Type B pancreatic cell (in vitro differentiated cells): ENCODE measurements around the gene YIF1A. TPM values are rescaled to one million over a fixed set of nuclear protein-coding genes. Genes with fewer than 3 reads are reported as not detected.

Experiments
- DNase-seq: peaks from one replicate; pipeline ENCODE4 v3.0.0; 2021; ENCODE audit warnings: mixed read lengths; ENCODE audit not compliant: unreplicated experiment; ENCODE audit errors: extremely low spot score
- H3K27ac Mint-ChIP-seq: 2 replicates; pipeline ENCODE4 v1.8.0; 2021; ENCODE audit warnings: mild to moderate bottlenecking, mixed read lengths
- H3K27me3 Mint-ChIP-seq: 2 replicates; pipeline ENCODE4 v1.8.0; 2021; ENCODE audit warnings: mixed read lengths
- H3K36me3 Mint-ChIP-seq: 2 replicates; pipeline ENCODE4 v1.8.0; 2021; ENCODE audit warnings: mixed read lengths
- H3K4me1 Mint-ChIP-seq: one replicate; pipeline ENCODE4 v1.8.0; 2021; ENCODE audit warnings: mixed read lengths; ENCODE audit not compliant: unreplicated experiment
- H3K4me3 Mint-ChIP-seq: 2 replicates; pipeline ENCODE4 v1.8.0; 2021; ENCODE audit warnings: mild to moderate bottlenecking, mixed read lengths
- H3K9me3 Mint-ChIP-seq: 2 replicates; pipeline ENCODE4 v1.8.0; 2021; ENCODE audit warnings: mixed read lengths
- CTCF ChIP-seq: fragments of 200-600 bp; sonication (generic); conservative IDR thresholded peaks from 2 replicates; pipeline ENCODE4 v1.5.0; 2021; ENCODE audit warnings: antibody characterized with exemption, mild to moderate bottlenecking
- total RNA-seq: library from RNA; stranded (reverse); gene quantifications from 2 replicates; pipeline ENCODE4 v1.2.1, GENCODE V29; 2021; ENCODE audit warnings: low replicate concordance

The YIF1A gene
- total RNA-seq, 1 donor from 2014 or later = 87.0 TPM

GRCh38 chr11:66291706-66292542, 3.0 kb upstream of the YIF1A start, which contains the start of gene TMEM151A:
TMEM151A (plus strand) TSS chr11:66291894; CDS start chr11:66292014, 120 bp downstream.
- Mint-ChIP-seq H3K27me3 (peaks cover 47% of the 10 kb centered on the region), H3K27ac (peak within 1 kb of the TSS; percentile 98), H3K4me3 (peak within 1 kb of the TSS; percentile 93), H3K36me3 (peaks cover 3% of the 10 kb centered on the region), H3K4me1 (peaks cover 18% of the 10 kb centered on the region), H3K9me3 (no peaks in the 10 kb centered on the region)
- TF ChIP-seq CTCF = no peak
- no peak for DNase-seq

- Mint-ChIP-seq H3K9me3 (no peaks in the 10 kb centered on the region), H3K27ac (no peak overlapping the region), H3K36me3 (peaks cover 3% of the 10 kb centered on the region), H3K27me3 (peaks cover 45% of the 10 kb centered on the region), H3K4me1 (peaks cover 18% of the 10 kb centered on the region), H3K4me3 (peak overlapping the region; percentile 93)
- TF ChIP-seq CTCF = no peak
- no peak for DNase-seq
Measured at GRCh38 chr11:66291303-66291705, 2.4 kb upstream of the YIF1A start.

- peak overlapping the region; percentile 98 for H3K27ac Mint-ChIP-seq
Measured at GRCh38 chr11:66290330-66290621, 1.3 kb upstream of the YIF1A start.

GRCh38 chr11:66289548-66290329, 796 bp upstream of the YIF1A start:
- Mint-ChIP-seq H3K9me3 (no peaks in the 10 kb centered on the region), H3K4me3 (peak overlapping the region; percentile 93), H3K27me3 (peaks cover 43% of the 10 kb centered on the region), H3K36me3 (peaks cover 3% of the 10 kb centered on the region), H3K4me1 (peaks cover 18% of the 10 kb centered on the region), H3K27ac (peak overlapping the region; percentile 98)
- no peak for TF ChIP-seq CTCF
- peak; percentile 90 for DNase-seq

More at GRCh38 chr11:66290330-66290621, 1.3 kb upstream of the YIF1A start:
- peaks cover 3% of the 10 kb centered on the region for H3K36me3 Mint-ChIP-seq
- TF ChIP-seq CTCF = no peak
- peak overlapping the region; percentile 93 for H3K4me3 Mint-ChIP-seq
- H3K27me3 Mint-ChIP-seq = peaks cover 43% of the 10 kb centered on the region
- DNase-seq = no peak
- H3K9me3 Mint-ChIP-seq = no peaks in the 10 kb centered on the region
- peaks cover 18% of the 10 kb centered on the region for H3K4me1 Mint-ChIP-seq

- Mint-ChIP-seq H3K36me3 (peaks cover 3% of the 10 kb centered on the region), H3K9me3 (no peaks in the 10 kb centered on the region), H3K4me1 (peaks cover 18% of the 10 kb centered on the region), H3K27me3 (peaks cover 32% of the 10 kb centered on the region), H3K4me3 (peak overlapping the region; percentile 96), H3K27ac (peak overlapping the region; percentile 95)
- no peak for TF ChIP-seq CTCF
- DNase-seq = no peak
Measured at GRCh38 chr11:66287889-66288670, 863 bp downstream of the YIF1A start.
